ENCODE results near the gene DQX1. TPM values are rescaled to one million over a fixed set of nuclear protein-coding genes. Genes with fewer than 3 reads are reported as not detected.

The DQX1 gene
- total and polyA plus RNA-seq, 9 of the 15 experiments (the other 6 are each of a cell fraction or from before 2014, with no cell fraction given): 0.04 to 0.38 (median 0.18) TPM; not detected in 1

GRCh38 chr2:74481961-74482800 lies 43.9 kb downstream of the DQX1 start (continued):
- TF ChIP-seq SMAD4 (CRISPR knock-in tag; conservative IDR thresholded peaks at IDR 0.05) (0 out of 2 replicates have a peak, but pooled peaks have one; percentile 13), TBP (optimal IDR thresholded peaks at IDR 0.05; ENCODE audit: low read depth, low read length) (no peak), SIN3B (IDR thresholded peaks at IDR 0.05; ENCODE audit: low read depth) (no peak), ZFP1 (CRISPR knock-in tag; IDR thresholded peaks at IDR 0.05) (no peak), MAZ (CRISPR knock-in tag; conservative IDR thresholded peaks at IDR 0.05 in 1 of 2, IDR thresholded peaks at IDR 0.05 in 1 of 2) (0 out of 4 replicates have a peak, but pooled peaks of 1 of the 2 experiments have one; percentile 50), NEUROD1 (IDR thresholded peaks at IDR 0.05; ENCODE audit: borderline replicate concordance, low read depth, low read length, partially characterized antibody) (no peak), NR1H2 (CRISPR knock-in tag; IDR thresholded peaks at IDR 0.05) (0 out of 2 replicates have a peak, but pooled peaks have one; percentile 24), ZNF175 (CRISPR knock-in tag; IDR thresholded peaks at IDR 0.05; ENCODE audit: low read depth) (no peak), DMBX1 (CRISPR knock-in tag; IDR thresholded peaks at IDR 0.05; ENCODE audit: borderline replicate concordance) (no peak), KLF16 (IDR thresholded peaks at IDR 0.05) (no peak), SLC30A9 (CRISPR knock-in tag; IDR thresholded peaks at IDR 0.05) (no peak), SP2 (IDR thresholded peaks at IDR 0.05; ENCODE audit: extremely low read depth, low read depth, low read length, poor library complexity, severe bottlenecking) (no peak), XRCC3 (IDR thresholded peaks at IDR 0.05) (no peak), FOXK2 (conservative IDR thresholded peaks at IDR 0.05 in 1 of 2, IDR thresholded peaks at IDR 0.05 in 1 of 2; ENCODE audit: low read depth in 2 of 2) (no peak), TAF9B (IDR thresholded peaks at IDR 0.05; ENCODE audit: partially characterized antibody) (no peak), MBD1 (CRISPR knock-in tag; IDR thresholded peaks at IDR 0.05) (no peak), OTX1 (CRISPR knock-in tag; IDR thresholded peaks at IDR 0.05) (no peak), ZNF384 (IDR thresholded peaks at IDR 0.05; ENCODE audit: low read depth, low read length) (no peak), KLF10 (CRISPR knock-in tag; IDR thresholded peaks at IDR 0.05) (no peak), U2AF1 (optimal IDR thresholded peaks at IDR 0.05; ENCODE audit: low read depth, low read length) (peak; percentile 12), LARP7 (IDR thresholded peaks at IDR 0.05) (no peak), TARDBP (IDR thresholded peaks at IDR 0.05) (0 out of 2 replicates have a peak, but pooled peaks have one; percentile 16)
- TF ChIP-seq, protein P1, sequence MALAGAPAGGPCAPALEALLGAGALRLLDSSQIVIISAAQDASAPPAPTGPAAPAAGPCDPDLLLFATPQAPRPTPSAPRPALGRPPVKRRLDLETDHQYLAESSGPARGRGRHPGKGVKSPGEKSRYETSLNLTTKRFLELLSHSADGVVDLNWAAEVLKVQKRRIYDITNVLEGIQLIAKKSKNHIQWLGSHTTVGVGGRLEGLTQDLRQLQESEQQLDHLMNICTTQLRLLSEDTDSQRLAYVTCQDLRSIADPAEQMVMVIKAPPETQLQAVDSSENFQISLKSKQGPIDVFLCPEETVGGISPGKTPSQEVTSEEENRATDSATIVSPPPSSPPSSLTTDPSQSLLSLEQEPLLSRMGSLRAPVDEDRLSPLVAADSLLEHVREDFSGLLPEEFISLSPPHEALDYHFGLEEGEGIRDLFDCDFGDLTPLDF (CRISPR knock-in tag; IDR thresholded peaks at IDR 0.05): no peak
- TF ChIP-seq, protein P2, sequence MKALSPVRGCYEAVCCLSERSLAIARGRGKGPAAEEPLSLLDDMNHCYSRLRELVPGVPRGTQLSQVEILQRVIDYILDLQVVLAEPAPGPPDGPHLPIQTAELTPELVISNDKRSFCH (CRISPR knock-in tag; IDR thresholded peaks at IDR 0.05): no peak
- TF ChIP-seq, protein P2 (tag; IDR thresholded peaks at IDR 0.05): no peak

Data from K562 (cell line).